ENCODE results near the gene ROCK2.

Gene ROCK2

GRCh38 chr2:11144738-11145079, 199.7 kb downstream of the ROCK2 start:
- DNase-seq (ENCODE audit: low read depth in 1 of 2, low spot score in 1 of 2), result no peak
- no peak for TF ChIP-seq JUND (IDR thresholded peaks at IDR 0.05; ENCODE audit: low read depth)
- in situ Hi-C loops (cut with HindIII; ENCODE audit: low pct_unique_long_range_greater_than_20kb, low sequenced_read_pairs), result no loop called here

DNA sequence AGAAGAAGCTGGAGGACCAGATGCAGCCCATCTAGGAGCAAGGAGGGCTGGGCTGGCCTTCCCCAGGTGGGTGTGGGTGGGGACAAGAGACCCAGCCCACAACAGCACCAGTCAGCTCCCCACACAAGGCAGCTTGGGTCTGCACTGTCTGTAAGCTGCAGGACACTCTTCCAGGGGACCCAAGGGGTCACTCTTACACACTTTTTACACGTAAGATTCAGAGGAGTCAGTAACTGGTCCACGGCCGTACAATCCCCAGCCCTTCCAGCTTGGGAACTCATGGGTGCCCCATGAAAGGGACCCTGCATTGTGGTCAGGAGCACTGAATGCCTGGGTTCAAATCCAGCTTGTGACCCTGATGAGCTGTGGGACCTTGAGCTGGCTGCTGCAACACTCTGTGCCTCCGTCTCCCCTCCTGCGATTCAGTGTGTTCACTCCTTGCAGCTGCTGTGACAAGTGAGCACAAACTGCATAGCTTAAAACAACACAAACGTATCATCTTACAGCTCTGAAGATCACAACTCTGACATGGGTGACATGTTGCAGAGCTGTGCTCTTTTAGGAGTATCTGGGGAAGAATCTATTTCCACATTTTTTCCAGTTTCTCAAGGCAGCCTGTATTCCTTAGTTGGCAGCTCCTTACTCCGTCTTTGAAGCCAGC, 200.2 kb downstream of the ROCK2 start:
- no peak for TF ChIP-seq JUND (IDR thresholded peaks at IDR 0.05; ENCODE audit: low read depth)
- in situ Hi-C loops (cut with HindIII; ENCODE audit: low pct_unique_long_range_greater_than_20kb, low sequenced_read_pairs), result no loop called here
- no peak for DNase-seq (ENCODE audit: low read depth in 1 of 2, low spot score in 1 of 2)

- TF ChIP-seq JUND (IDR thresholded peaks at IDR 0.05; ENCODE audit: low read depth), result no peak
- in situ Hi-C loops (cut with HindIII; ENCODE audit: low pct_unique_long_range_greater_than_20kb, low sequenced_read_pairs), result no loop called here
- DNase-seq (ENCODE audit: low read depth in 1 of 2, low spot score in 1 of 2), result no peak
These were observed 201.4 kb downstream of the ROCK2 start for GRCh38 chr2:11142987-11143386.

GRCh38 chr2:11142330-11142729, 202.1 kb downstream of the ROCK2 start:
- no peak for DNase-seq (ENCODE audit: low read depth in 1 of 2, low spot score in 1 of 2)
- no peak for TF ChIP-seq JUND (IDR thresholded peaks at IDR 0.05; ENCODE audit: low read depth)
- in situ Hi-C loops (cut with HindIII; ENCODE audit: low pct_unique_long_range_greater_than_20kb, low sequenced_read_pairs), result no loop called here

DNA sequence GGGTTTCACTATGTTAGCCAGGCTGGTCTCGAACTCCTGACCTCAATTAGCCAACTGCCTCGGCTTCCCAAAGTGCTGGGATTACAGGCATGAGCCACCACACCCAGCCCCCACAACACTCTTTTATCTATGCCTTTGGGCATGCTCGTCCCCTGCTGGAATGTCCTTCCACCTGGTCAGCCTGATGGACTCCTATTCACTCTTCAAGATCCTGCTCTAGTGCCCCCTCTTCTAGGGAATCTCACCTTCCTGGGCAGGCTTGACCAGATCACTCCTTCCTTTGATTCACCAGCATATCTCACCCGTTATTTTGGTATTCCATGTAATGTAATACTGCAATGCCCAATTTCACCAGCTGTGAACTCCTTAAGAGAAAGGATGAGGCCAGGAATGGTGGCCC, 203.1 kb downstream of the ROCK2 start:
- in situ Hi-C loops (cut with HindIII; ENCODE audit: low pct_unique_long_range_greater_than_20kb, low sequenced_read_pairs), result no loop called here
- no peak for DNase-seq (ENCODE audit: low read depth in 1 of 2, low spot score in 1 of 2)
- TF ChIP-seq JUND (IDR thresholded peaks at IDR 0.05; ENCODE audit: low read depth), result no peak

DNA sequence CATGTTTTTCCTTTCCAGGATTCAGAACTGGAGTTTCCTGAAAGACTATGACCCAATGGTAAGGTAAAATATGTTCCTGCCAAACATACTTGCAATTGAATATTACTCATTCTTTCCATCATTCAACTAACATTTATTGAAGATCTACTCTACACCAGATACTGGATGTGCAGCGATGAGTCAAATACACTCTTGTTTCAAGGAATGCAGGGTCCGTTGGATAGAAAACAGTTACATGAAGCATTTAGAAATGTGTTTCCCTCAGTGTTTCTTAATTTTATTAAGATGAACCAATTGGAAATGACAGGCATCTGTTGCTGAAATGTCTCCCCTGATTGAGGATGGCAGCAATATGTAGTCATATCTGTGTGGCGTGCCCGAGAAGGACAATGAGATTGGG, 203.9 kb downstream of the ROCK2 start:
- in situ Hi-C loops (cut with HindIII; ENCODE audit: low pct_unique_long_range_greater_than_20kb, low sequenced_read_pairs), result no loop called here
- TF ChIP-seq JUND (IDR thresholded peaks at IDR 0.05; ENCODE audit: low read depth), result no peak
- DNase-seq (ENCODE audit: low read depth in 1 of 2, low spot score in 1 of 2), result peak in 1 of 2 experiments; percentile 34

DNA sequence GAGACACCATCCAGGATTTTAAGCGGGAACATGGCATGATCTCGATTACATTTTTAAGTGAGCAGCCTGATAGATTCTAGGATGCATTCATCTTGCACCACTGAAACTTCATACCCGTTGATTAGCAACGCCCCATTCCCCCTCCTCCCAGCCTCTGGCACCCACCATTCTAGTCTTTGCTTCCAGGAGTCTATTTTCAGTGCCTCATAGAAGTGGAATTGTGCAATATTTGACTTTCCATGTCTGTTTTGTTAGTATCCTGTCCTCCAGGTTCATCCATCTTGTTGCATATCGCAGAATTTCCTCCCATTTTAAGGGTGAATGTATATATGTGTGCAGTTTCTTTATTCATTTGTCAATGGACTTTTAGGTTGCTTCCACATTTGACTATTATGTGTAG, 210.1 kb downstream of the ROCK2 start:
- in situ Hi-C loops (cut with HindIII; ENCODE audit: low pct_unique_long_range_greater_than_20kb, low sequenced_read_pairs), result no loop called here
- no peak for DNase-seq (ENCODE audit: low read depth in 1 of 2, low spot score in 1 of 2)
- TF ChIP-seq JUND (IDR thresholded peaks at IDR 0.05; ENCODE audit: low read depth), result no peak

DNA sequence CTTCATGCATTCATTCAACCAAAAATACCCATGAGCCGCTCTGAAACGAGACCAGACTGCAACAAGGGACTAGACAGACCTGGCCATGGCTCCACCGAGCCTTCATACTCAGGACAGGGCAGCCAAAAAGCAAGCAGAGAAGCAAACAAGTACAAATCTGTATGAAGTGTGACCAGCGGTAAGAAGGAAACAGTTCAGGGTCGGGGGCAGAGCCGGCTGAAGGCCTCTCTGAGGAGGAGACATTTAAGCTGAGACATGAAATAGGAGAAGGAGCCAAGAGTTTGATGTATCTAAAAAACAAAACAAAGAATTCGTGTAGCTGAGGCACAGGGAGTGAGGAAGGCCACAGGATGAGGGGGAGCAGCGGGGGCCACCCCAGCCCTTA, 210.5 kb downstream of the ROCK2 start:
- in situ Hi-C loops (cut with HindIII; ENCODE audit: low pct_unique_long_range_greater_than_20kb, low sequenced_read_pairs), result no loop called here
- no peak for DNase-seq (ENCODE audit: low read depth in 1 of 2, low spot score in 1 of 2)
- TF ChIP-seq JUND (IDR thresholded peaks at IDR 0.05; ENCODE audit: low read depth), result no peak

DNA sequence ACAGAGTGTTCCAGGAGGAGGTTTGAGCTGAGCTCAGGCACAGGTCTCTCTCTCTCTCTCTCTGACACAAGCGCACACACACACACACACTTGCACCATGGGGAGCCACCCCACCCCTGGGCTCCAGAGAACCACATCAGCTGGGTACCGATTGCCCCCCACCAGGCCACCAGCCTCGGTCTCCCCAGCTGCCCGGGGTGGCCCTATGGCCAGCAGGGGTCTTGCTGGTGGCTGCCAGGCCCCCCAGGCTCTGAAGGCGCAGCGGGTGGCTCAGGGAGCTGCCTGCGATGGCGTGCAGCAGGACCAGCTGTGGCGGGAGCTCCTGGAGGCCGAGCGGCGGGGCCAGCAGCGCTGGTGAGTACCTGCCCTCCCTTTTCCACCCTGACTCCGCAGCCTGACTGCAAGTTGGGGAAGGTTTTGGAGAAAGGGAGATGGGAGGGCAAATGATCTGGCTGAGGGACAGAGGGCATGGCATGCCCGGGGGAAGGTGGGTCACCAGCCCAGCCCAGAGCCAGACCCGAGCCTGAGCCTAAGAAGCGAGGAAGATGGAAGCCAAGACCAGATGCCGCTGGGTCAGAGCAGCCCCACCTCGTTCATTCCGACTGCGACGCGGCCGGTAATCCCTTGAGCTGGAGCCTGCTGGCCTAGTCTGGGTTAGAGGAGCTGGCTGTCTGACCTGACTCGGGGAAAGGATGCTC, 211.0 kb downstream of the ROCK2 start:
- in situ Hi-C loops (cut with HindIII; ENCODE audit: low pct_unique_long_range_greater_than_20kb, low sequenced_read_pairs), result no loop called here
- TF ChIP-seq JUND (IDR thresholded peaks at IDR 0.05; ENCODE audit: low read depth), result no peak
- no peak for DNase-seq (ENCODE audit: low read depth in 1 of 2, low spot score in 1 of 2)

DNA sequence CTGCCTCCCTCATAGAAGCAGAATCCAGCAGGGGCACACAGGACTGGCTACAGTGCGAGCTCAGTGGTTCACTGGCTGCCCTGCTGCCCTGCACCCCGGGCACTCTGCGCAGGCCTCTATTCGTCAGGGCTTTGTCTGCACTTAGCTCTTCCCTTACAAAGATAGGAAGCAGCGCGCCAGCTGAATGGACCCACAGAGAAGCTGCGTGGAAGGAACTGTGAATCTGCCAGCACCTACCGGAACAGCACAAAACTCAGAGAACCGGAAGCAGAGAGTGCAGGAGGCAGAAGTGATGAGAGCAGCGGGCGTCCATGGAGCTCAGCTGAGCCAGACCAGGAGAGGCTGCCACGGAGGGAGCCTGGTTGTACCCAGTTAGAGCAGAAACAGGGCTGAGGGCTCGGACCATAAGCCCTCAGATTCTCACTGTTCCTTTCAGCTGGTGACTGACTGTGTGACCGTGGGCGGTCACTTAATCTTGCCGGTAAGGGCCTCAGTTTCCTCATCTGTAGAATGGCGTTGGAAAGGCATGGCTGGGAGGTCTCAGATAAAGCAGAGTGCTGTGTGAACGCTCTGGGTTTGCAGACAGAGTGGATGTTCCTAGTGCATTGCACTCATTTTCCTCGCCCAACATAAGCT, 212.3 kb downstream of the ROCK2 start:
- in situ Hi-C loops (cut with HindIII; ENCODE audit: low pct_unique_long_range_greater_than_20kb, low sequenced_read_pairs), result no loop called here
- TF ChIP-seq JUND (IDR thresholded peaks at IDR 0.05; ENCODE audit: low read depth), result no peak
- DNase-seq (ENCODE audit: low read depth in 1 of 2, low spot score in 1 of 2), result no peak

DNA sequence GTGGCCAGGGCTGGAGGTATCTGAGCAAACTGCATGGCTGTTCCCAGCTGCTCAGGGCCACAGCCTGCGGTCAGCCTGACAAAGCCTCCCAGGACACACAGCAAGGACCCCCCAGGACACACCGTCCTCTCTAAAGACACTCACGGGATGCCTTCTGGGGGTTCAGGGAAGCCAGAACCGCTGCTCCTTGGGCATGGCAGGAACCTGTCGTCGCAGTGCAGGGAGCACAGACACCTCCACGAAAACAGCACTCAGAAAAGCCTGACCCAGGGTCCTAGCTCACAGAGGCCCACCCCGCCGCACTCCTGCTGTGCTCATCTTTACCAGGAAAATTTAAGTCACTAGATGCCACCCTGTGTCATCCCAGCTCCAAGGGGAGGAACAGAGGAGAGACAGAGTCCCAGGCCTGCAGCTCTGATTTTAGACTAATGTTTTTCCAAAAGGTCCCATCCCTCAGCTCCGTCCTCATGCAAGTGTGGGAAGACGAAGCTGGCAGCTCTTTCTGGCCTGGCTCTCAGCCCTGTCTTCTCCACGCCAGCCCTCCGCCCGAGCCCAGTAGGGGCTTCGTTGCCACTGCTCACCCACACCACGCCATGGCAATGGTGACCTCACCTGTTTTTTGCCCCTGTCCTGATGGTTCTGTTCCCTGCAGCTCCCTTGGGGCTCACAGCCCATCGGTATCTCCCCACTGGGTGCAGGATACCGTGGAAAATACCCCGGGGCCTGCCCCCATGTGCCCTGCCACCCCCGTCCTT, 213.1 kb downstream of the ROCK2 start:
- in situ Hi-C loops (cut with HindIII; ENCODE audit: low pct_unique_long_range_greater_than_20kb, low sequenced_read_pairs), result no loop called here
- no peak for TF ChIP-seq JUND (IDR thresholded peaks at IDR 0.05; ENCODE audit: low read depth)
- no peak for DNase-seq (ENCODE audit: low read depth in 1 of 2, low spot score in 1 of 2)

Data from T47D (cell line).